Measurements from ENCODE around the gene GPNMB. TPM values are rescaled to one million over a fixed set of nuclear protein-coding genes. Genes with fewer than 3 reads are reported as not detected.

GPNMB gene
- total and polyA plus RNA-seq, 10 of the 15 experiments (the other 5 are each of a cell fraction or from before 2014, with no cell fraction given): 5.9 to 22.3 (median 10.0) TPM

DNA sequence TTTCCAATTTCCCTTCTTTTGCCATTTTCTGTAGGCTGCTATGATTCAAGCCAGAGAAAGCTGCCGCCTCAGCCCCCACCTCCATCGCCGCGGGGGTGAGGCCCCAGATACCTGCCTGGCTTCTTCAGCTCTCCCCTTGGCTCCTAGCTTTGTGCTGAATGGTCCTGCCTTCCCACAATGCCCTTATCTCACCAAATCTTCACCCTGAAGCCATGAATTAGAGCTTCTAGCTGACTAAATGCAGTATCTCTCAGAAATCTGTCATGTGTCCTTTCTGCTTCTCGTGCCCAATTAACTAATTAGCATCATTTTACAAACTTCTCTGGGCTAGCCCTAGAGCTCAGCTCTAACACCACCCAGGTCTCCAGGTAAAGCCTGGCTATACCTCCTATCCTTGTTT is 32.2 kb upstream of the GPNMB start (continued):
- TF ChIP-seq, protein P1, sequence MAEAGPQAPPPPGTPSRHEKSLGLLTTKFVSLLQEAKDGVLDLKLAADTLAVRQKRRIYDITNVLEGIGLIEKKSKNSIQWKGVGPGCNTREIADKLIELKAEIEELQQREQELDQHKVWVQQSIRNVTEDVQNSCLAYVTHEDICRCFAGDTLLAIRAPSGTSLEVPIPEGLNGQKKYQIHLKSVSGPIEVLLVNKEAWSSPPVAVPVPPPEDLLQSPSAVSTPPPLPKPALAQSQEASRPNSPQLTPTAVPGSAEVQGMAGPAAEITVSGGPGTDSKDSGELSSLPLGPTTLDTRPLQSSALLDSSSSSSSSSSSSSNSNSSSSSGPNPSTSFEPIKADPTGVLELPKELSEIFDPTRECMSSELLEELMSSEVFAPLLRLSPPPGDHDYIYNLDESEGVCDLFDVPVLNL (IDR thresholded peaks at IDR 0.05; ENCODE audit: low read depth, low read length): no peak

DNA sequence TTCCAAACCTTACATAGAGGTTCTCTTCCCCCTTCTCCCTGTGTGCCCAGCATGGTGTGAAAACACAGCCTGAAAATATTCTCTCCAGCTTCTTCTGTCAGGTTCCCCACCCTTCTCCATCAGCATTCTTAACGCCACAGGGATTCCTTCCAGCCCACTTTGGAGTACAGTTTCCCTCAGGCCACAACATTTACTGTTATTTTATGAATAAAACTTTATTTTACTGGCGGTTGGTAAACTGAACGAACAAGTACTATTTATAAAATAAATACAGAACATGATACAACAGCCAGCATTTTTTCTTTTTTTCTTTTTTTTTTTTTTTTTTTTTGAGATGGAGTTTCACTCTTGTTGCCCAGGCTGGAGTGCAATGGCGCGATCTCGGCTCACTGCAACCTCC is 31.6 kb upstream of the GPNMB start:
- no peak for DNase-seq (ENCODE audit: low read depth, low spot score)
- no peak for FAIRE-seq
- H3K27me3 ChIP-seq (replicated peaks in 1 of 2; ENCODE audit: control insufficient read depth in 2 of 2, insufficient read depth in 2 of 2, low read length in 1 of 2): no peaks in the 10 kb centered on the region
- RAD21 ChIA-PET (ENCODE audit: unreplicated experiment): interaction anchor here (1.0 kb wide), 1 partner anchor 19 kb away, joined by 3 read pairs; no protein-coding TSS in a partner anchor
- no peak overlapping the region for H3K4me3 ChIP-seq
- CTCF ChIA-PET: interaction anchor here (0.6 to 1.6 kb wide), 4 partner anchors 36 to 432 kb away, joined by 3 to 5 read pairs (median 4); no protein-coding TSS in a partner anchor
- H3K9me3 ChIP-seq (replicated peaks; ENCODE audit: control insufficient read depth, insufficient read depth, low read length): no peaks in the 10 kb centered on the region
- BruUV-seq (replicated peaks): no TSS peak
- SMC1A ChIA-PET (ENCODE audit: uncharacterized antibody, unreplicated experiment): interaction anchor here (1.0 to 1.6 kb wide), 4 partner anchors 11 to 128 kb away, joined by 3 to 4 read pairs (median 3); no protein-coding TSS in a partner anchor
- intact Hi-C loops (cut with micrococcal nuclease; ENCODE audit: unreplicated experiment): no loop called here
- H4K20me1 ChIP-seq (ENCODE audit: control insufficient read depth, insufficient read depth): no peaks in the 10 kb centered on the region
- in situ Hi-C loops (cut with MboI): no loop called here
- H3K36me3 ChIP-seq (ENCODE audit: control insufficient read depth in 2 of 2, insufficient read depth in 2 of 2, low read length in 1 of 2): no peaks in the 10 kb centered on the region
- no peak overlapping the region for H2AFZ ChIP-seq (ENCODE audit: control insufficient read depth, low read depth, low read length)
- no peaks in the 10 kb centered on the region for H3K4me1 ChIP-seq (ENCODE audit: control insufficient read depth, insufficient read depth, low read length)
- H3K79me2 ChIP-seq (ENCODE audit: control insufficient read depth, insufficient read depth, low read length): no peaks in the 10 kb centered on the region
- WGBS (ENCODE audit: insufficient coverage, insufficient replicate concordance, low lambda C conversion rate, missing lambda C conversion rate): 58% methylated on average over 3 of the region's 6 CpGs
- POLR2A ChIA-PET: no interaction called here
- no peak for ATAC-seq
- H3K4me2 ChIP-seq (ENCODE audit: control insufficient read depth, insufficient read depth): no peak overlapping the region
- no peak overlapping the region for H3K27ac ChIP-seq (ENCODE audit: control insufficient read depth, insufficient read depth)
- H3K9ac ChIP-seq (ENCODE audit: control insufficient read depth, insufficient read depth, low read length): no peak overlapping the region
- TF ChIP-seq RAD51 (IDR thresholded peaks at IDR 0.05) (no peak), SREBF1 (IDR thresholded peaks at IDR 0.05; ENCODE audit: low read length) (no peak), RUNX3 (IDR thresholded peaks at IDR 0.05; ENCODE audit: low read length) (no peak), BHLHE40 (IDR thresholded peaks at IDR 0.05; ENCODE audit: borderline replicate concordance in 1 of 2, low read depth in 2 of 2, low read length in 1 of 2) (no peak), BACH1 (IDR thresholded peaks at IDR 0.05; ENCODE audit: borderline replicate concordance) (no peak), NFYA (IDR thresholded peaks at IDR 0.05; ENCODE audit: borderline replicate concordance, low read depth, low read length) (no peak), POLR2A (IDR thresholded peaks at IDR 0.05; ENCODE audit: low read depth, low read length) (no peak), YY1 (IDR thresholded peaks at IDR 0.05; ENCODE audit: low read depth, low read length) (no peak), IKZF1 (conservative IDR thresholded peaks at IDR 0.05) (no peak), POLR2AphosphoS5 (IDR thresholded peaks at IDR 0.05; ENCODE audit: low read length) (no peak), GATAD2B (conservative IDR thresholded peaks at IDR 0.05; ENCODE audit: low read depth) (no peak), ZNF24 (IDR thresholded peaks at IDR 0.05) (no peak), SPI1 (IDR thresholded peaks at IDR 0.05; ENCODE audit: borderline replicate concordance, insufficient read depth, low read depth, low read length) (no peak)
- TF ChIP-seq, protein P2, sequence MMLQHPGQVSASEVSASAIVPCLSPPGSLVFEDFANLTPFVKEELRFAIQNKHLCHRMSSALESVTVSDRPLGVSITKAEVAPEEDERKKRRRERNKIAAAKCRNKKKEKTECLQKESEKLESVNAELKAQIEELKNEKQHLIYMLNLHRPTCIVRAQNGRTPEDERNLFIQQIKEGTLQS (IDR thresholded peaks at IDR 0.05; ENCODE audit: borderline replicate concordance, extremely low read depth, low read depth, low read length): no peak
- TF ChIP-seq, protein P3, sequence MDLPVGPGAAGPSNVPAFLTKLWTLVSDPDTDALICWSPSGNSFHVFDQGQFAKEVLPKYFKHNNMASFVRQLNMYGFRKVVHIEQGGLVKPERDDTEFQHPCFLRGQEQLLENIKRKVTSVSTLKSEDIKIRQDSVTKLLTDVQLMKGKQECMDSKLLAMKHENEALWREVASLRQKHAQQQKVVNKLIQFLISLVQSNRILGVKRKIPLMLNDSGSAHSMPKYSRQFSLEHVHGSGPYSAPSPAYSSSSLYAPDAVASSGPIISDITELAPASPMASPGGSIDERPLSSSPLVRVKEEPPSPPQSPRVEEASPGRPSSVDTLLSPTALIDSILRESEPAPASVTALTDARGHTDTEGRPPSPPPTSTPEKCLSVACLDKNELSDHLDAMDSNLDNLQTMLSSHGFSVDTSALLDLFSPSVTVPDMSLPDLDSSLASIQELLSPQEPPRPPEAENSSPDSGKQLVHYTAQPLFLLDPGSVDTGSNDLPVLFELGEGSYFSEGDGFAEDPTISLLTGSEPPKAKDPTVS (IDR thresholded peaks at IDR 0.05; ENCODE audit: low read depth, low read length): no peak
- TF ChIP-seq, protein P4, sequence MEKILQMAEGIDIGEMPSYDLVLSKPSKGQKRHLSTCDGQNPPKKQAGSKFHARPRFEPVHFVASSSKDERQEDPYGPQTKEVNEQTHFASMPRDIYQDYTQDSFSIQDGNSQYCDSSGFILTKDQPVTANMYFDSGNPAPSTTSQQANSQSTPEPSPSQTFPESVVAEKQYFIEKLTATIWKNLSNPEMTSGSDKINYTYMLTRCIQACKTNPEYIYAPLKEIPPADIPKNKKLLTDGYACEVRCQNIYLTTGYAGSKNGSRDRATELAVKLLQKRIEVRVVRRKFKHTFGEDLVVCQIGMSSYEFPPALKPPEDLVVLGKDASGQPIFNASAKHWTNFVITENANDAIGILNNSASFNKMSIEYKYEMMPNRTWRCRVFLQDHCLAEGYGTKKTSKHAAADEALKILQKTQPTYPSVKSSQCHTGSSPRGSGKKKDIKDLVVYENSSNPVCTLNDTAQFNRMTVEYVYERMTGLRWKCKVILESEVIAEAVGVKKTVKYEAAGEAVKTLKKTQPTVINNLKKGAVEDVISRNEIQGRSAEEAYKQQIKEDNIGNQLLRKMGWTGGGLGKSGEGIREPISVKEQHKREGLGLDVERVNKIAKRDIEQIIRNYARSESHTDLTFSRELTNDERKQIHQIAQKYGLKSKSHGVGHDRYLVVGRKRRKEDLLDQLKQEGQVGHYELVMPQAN (conservative IDR thresholded peaks at IDR 0.05): no peak

Measured in GM12878 (cell line).